ENCODE measurements around the gene MBP.
"Not testable (repeated sequence)": the region's sequence is repeated elsewhere in the genome, so short reads cannot be mapped to it uniquely, and the experiment has no call there.

MBP gene

GRCh38 chr18:77043541-77044280 lies 88.9 kb downstream of the MBP start:
- no peak for DNase-seq

GRCh38 chr18:77042583-77042982 lies 90.0 kb downstream of the MBP start:
- DNase-seq: no peak

DNA sequence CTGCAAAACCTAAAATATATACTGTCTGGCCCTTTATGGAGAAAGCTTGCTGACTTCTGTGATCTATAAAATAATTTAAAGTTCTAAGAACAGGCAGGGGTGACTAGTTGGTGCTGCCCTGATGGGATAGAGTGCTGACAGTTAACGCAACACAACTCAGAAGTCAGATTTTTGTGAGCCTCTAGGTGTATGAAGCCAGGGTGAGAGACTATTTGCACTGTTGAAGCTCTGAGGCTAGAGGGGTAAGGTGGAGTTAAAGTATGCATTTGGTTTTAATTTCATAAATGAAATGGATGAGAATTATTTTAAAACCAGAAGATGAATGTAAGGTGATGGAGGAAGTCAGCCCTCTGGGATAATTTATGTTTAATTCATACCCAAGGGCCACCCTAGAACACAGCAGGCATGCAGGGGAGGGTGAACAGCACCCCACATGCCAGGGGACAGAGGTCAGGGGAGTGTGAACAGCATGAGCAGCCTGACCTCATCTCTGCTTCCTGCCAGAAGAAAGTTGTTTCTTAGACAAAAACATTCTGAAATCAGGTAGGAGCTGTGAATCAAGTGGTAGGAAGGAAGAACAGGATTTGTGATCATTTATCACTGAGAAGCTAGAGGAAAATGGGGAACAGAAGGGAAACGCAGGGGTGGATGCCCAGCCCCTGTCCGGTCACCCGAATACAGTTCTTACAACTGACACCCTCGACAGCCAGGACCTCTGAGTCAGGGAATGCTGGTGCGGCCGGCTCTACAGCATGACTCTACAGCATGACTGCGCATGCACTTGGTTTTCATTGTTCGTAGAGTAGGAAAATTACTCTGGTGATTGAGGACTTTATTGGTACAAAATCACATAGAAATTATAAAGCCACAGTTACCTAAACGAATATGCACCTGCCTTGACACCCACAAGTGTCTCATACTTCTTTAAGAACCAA lies 93.1 kb downstream of the MBP start:
- DNase-seq: no peak

DNA sequence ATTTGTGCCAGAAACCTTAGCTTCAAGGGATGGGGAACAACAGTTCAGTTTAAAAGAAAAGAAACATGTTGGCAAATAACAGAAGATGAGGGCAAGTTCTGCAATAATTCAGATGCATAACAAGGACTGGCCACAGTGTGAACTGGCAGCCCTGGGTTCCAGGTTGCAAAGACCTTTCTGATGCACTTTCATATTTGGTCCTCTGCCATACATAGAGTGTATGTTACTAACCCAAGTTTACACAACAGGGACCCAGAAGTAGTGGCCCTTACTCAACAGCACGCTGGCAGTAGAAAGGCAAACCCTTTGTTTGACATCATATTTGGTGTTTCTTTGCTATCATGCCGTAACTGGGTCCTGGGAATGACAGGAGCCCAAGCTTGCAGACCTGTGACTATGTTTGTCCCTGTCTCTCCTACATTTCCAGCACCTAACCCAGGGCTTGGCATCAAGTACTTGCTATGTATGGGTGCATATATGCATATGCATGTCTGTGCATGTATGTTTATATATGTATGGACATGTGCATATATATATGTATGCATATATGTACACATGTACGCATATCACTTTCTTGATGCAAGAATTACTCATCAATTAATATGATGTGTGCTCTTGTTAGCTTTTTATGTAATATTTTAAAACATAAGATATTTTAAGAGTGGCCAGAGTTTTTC lies 94.3 kb downstream of the MBP start:
- DNase-seq: no peak

DNA sequence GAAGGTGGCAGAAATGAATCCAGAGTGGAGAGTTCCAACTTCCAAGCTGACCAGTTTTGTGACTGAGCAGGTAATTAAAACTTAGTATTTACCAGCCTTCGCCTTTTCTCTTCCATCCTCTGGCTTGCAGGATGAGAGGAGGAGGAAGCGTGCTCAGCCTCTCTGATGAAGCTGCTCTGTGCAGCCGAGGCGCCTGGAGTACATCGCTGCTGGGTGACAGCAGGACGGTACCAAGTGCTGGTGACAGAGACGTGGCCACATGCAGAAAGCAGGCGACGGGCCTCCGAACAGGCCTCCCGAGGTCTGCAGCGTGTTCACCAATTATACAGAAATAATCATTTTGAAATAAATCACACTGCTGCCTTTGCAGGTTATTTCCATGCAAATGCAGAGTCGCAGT lies 95.0 kb downstream of the MBP start:
- DNase-seq: no peak

GRCh38 chr18:77035380-77036187 lies 97.0 kb downstream of the MBP start:
- DNase-seq: no peak

- DNase-seq: no peak
Observed at GRCh38 chr18:77033575-77033974, 99.0 kb downstream of the MBP start.

- DNase-seq: peak; percentile 47
Observed at GRCh38 chr18:77032181-77032701, 100.3 kb downstream of the MBP start.

DNA sequence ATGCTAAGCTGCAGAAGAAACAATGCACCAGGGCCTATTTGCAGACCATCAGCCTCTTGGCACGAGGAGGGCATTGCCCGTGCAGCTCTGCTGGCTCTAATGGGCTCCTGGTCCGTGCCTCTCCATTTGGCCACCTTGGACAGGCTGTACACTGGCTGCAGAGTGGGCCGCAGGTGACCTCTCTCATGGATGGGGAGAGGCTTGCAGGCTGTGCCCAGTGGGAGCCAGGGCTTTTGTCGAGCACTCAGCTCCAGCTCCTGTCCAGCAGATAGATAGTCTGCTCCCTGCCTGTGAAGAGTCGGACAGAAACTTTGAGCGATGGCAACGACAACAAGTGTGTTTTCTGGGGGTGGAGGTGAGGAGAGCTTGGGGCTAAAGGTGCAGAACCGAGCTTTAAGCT lies 100.9 kb downstream of the MBP start:
- no peak for DNase-seq

GRCh38 chr18:77030201-77030600 lies 102.4 kb downstream of the MBP start:
- no peak for DNase-seq

DNA sequence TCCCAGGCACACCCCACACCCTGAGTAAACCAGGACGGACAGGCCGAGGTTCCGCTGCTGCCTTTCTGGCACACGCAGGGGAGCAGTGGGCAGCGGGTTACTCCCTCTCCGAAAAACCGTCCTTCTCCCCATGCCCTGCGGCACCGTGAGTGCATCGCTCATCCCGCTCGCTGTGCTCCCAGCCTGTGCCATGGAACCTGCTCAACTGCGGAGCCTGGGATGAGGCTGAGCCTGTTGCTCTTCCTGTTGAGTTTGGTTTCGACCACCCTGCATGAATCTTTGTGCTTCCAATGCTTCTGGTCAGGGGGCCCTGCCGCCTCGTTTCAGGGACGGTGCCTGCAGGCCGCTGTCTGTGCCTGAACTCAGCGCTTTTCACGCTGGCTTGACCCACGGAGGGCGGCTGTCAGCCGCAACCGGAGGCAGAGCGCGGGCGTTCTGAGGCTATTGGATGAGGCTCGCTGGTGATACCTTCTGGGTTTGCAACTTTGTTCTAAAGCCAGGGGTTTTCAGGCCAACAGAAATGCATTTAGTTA lies 106.7 kb downstream of the MBP start:
- no peak for DNase-seq

DNA sequence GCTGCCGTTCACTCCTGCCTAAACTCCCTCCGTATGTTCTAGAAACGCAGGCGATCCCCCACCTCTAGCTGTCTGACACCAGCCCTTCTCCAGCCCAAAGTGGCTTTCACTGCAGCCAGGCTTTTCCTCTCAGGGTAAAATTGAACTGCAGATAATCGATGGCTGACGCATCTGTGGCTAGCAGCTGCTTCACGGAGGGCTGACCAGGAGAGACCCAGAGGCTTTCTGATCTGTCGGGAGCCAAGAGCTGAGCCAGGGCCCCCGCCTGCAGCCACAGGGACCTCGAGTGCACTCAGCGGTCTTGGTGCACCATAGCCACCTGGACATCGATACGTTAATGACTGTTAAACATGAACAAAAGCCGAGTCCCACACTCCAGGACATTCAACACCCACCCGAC lies 107.5 kb downstream of the MBP start:
- no peak for DNase-seq

- DNase-seq: no peak
Observed at GRCh38 chr18:77024476-77024875, 108.1 kb downstream of the MBP start.

DNA sequence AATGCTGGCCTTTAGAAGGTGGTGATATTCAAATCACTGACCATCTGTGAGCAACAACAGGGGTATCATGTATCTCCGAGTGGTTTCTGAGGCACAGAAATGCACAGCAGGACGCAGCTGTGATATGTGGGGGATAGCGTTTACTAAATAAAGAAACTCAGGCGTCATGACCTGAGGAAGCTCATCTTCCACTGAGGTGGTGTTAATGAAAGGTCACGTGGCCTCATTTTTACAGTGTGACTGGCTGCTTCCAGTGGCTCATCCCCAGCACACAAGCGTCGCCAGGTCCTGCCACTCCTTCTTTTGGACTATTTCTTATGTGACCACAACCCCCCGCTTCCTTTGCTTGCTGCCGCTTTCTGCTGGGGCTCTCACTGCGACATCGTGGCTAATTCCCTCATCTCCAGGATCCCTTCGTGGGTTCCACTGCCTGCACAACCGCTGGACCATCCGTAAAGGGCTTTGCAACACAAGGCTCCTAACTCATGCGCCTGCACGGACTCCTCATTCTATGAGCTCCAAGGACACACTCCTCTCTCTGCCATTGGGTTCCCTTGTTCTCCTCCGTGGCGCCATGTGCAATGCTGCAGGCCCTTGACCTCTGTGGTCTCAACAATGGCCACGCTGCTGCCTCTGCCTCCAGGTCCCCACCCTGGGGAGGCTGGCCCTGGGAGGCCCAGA lies 109.3 kb downstream of the MBP start:
- DNase-seq: no peak

DNA sequence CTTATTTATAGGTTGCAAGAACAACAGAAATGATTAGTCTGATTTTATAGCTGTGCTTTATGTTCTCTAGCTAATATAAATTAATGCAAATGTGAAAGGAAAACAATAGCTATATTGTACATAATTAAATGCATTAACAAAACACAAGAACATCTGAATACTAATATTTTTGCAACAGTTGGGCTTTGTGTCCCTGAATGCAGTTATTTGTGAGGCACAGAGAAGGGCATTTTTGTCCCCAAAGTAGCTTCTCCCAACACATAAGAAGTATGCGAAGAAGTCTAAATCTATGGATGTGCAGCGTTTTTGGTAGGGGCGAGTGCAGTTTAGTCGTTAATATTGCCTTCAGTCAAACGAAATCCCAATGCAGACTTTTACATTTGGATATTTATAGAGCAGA lies 110.0 kb downstream of the MBP start:
- DNase-seq: no peak

GRCh38 chr18:77022116-77022515 lies 110.5 kb downstream of the MBP start:
- DNase-seq: no peak

- DNase-seq: not testable (repeated sequence)
Observed at GRCh38 chr18:77021478-77021877, 111.1 kb downstream of the MBP start.

DNA sequence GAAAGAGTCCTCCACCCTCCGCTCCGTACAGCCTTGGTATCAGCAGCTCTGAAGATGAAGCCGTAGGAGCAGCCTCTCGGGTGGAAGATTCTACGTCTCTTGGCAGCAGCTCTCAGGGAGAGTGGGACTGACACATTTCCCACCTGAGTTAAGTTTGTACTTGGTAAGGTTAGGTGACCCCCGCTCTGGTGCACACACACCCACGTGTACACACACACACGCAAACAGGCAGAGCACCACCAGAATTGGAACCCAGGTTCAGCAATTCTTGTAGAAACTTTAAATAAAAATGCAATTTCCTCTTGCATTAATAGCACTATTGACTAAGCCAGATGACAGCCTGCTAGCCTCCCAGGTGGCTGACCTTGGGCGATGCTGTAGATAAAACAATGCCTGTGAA lies 111.5 kb downstream of the MBP start:
- DNase-seq: no peak

DNA sequence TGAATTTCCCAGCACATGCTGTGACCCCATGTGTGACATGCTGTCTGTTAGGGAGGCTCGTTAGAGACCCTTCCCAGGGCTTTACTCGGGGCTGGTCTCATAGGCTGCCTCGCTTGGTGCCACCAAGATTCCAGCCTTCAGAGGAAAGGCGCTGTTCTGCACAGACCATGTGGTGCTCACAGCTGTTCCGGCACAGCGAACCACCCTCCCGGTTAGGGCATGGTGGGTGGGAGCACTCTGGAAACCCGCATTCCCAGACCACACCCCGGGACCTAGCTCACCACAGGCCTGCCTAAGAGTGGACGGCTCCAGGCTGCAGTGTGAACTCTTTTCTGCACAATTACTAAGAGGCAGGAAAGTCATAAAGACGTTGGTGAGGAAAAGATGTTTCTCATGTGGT lies 112.0 kb downstream of the MBP start:
- no peak for DNase-seq

GRCh38 chr18:77019641-77020040 lies 112.9 kb downstream of the MBP start:
- DNase-seq: no peak

GRCh38 chr18:77018650-77019049 lies 113.9 kb downstream of the MBP start:
- DNase-seq: not testable (repeated sequence)

DNA sequence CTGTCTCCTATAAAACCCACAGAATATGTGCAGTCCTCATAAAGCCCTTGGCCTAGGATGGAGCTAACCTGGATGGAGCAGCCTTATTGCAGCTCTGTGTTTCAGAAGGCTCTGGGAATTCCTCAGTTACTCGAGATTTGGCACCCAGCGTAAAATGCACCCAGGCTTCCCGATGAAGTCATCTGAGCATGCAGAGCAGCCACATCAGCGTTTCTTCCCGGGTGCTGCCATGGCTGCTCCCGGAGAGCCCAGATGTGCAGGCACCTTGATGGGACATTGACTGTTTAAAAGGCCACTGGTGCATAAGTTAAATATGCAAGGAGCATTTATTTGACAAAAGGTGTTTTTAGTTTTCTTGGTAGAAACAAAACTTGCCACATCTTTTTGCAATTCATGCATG lies 115.2 kb downstream of the MBP start:
- DNase-seq: no peak

All from retina (tissue), 1 donor.